ENCODE measurements around the gene TPM4.
A peak's percentile ranks its signal among the peaks of the same experiment; 100 is the strongest.
"Not testable (repeated sequence)": the region's sequence is repeated elsewhere in the genome, so short reads cannot be mapped to it uniquely, and the experiment has no call there.

Gene TPM4

GRCh38 chr19:16089010-16089846 lies 12.9 kb downstream of the TPM4 start:
- DNase-seq (ENCODE audit: insufficient read length, low spot score) (no peak), FAIRE-seq (no peak)

GRCh38 chr19:16091546-16092475 lies 15.5 kb downstream of the TPM4 start:
- no peak for FAIRE-seq
- TF ChIP-seq POLR2A (IDR thresholded peaks at IDR 0.05; ENCODE audit: low read depth, low read length) = no peak
- no peak for DNase-seq (ENCODE audit: insufficient read length, low spot score)

More at GRCh38 chr19:16089010-16089846, 12.9 kb downstream of the TPM4 start:
- no peak for TF ChIP-seq POLR2A (IDR thresholded peaks at IDR 0.05; ENCODE audit: low read depth, low read length)

- no peak for DNase-seq (ENCODE audit: insufficient read length, low spot score)
- no peak for FAIRE-seq
- no peak for TF ChIP-seq POLR2A (IDR thresholded peaks at IDR 0.05; ENCODE audit: low read depth, low read length)
Observed at GRCh38 chr19:16094360-16095070, 18.2 kb downstream of the TPM4 start.

- FAIRE-seq (no peak), DNase-seq (ENCODE audit: insufficient read length, low spot score) (no peak)
- no peak for TF ChIP-seq POLR2A (IDR thresholded peaks at IDR 0.05; ENCODE audit: low read depth, low read length)
Observed at GRCh38 chr19:16095071-16095571, 18.8 kb downstream of the TPM4 start.

- no peak for TF ChIP-seq POLR2A (IDR thresholded peaks at IDR 0.05; ENCODE audit: low read depth, low read length)
- DNase-seq (ENCODE audit: insufficient read length, low spot score) = no peak
- no peak for FAIRE-seq
Observed at GRCh38 chr19:16096280-16096855, 20.1 kb downstream of the TPM4 start.

GRCh38 chr19:16098416-16098768 lies 22.1 kb downstream of the TPM4 start:
- FAIRE-seq (no peak), DNase-seq (ENCODE audit: insufficient read length, low spot score) (no peak)
- TF ChIP-seq POLR2A (IDR thresholded peaks at IDR 0.05; ENCODE audit: low read depth, low read length) = no peak

- TF ChIP-seq POLR2A (IDR thresholded peaks at IDR 0.05; ENCODE audit: low read depth, low read length) = no peak
- no peak for DNase-seq (ENCODE audit: insufficient read length, low spot score)
- no peak for FAIRE-seq
Observed at GRCh38 chr19:16098821-16099220, 22.5 kb downstream of the TPM4 start.

GRCh38 chr19:16099314-16099965 lies 23.1 kb downstream of the TPM4 start:
- not testable (repeated sequence) for FAIRE-seq; DNase-seq (ENCODE audit: insufficient read length, low spot score)

GRCh38 chr19:16100524-16100923 lies 24.2 kb downstream of the TPM4 start:
- TF ChIP-seq POLR2A (IDR thresholded peaks at IDR 0.05; ENCODE audit: low read depth, low read length) = no peak
- DNase-seq (ENCODE audit: insufficient read length, low spot score) (no peak), FAIRE-seq (no peak)

GRCh38 chr19:16104722-16105121 lies 28.4 kb downstream of the TPM4 start:
- FAIRE-seq = no peak
- no peak for TF ChIP-seq POLR2A (IDR thresholded peaks at IDR 0.05; ENCODE audit: low read depth, low read length)
- no peak for DNase-seq (ENCODE audit: insufficient read length, low spot score)

GRCh38 chr19:16106121-16106520 lies 29.8 kb downstream of the TPM4 start:
- DNase-seq (ENCODE audit: insufficient read length, low spot score) (peak; percentile 58), FAIRE-seq (peak; percentile 33)
- TF ChIP-seq POLR2A (IDR thresholded peaks at IDR 0.05; ENCODE audit: low read depth, low read length) = no peak

- FAIRE-seq (peak; percentile 60), DNase-seq (ENCODE audit: insufficient read length, low spot score) (peak; percentile 99)
- TF ChIP-seq POLR2A (IDR thresholded peaks at IDR 0.05; ENCODE audit: low read depth, low read length) = peak; percentile 69
Observed at GRCh38 chr19:16111160-16111908, 35.0 kb downstream of the TPM4 start, which contains the start of gene RAB8A. Gene RAB8A (plus strand): TSS chr19:16111889. CDS start chr19:16111902, 13 bp downstream.

Data from H54 (cell line).